Measurements from ENCODE around the gene INSR.

DNA sequence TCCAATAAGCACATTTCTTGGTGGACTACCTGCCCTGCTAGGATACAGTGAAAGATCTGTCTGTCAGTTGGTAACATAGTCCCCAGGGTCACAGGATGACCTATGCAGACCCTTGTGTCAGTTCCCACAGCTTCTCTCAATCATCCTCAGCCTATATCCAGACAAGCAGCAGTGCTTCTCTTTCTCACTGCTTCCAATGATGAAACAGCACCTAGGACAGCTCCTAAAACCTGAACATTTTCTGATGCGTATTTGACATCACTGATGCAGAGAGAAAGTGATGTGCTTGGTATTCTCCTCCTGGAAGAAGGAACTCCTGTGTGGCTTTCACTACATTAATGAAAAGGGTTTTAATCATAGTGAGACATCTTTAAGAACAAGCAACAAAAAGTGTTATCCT lies 181.0 kb downstream of the INSR start:
- no peak for TF ChIP-seq CTCF (IDR thresholded peaks at IDR 0.05)
- no peak for TF ChIP-seq GABPA (IDR thresholded peaks at IDR 0.05; ENCODE audit: low read depth)
- no peak for TF ChIP-seq MAX (IDR thresholded peaks at IDR 0.05; ENCODE audit: low read depth)
